H9 (cell line): ENCODE results near the gene VASP. TPM values are rescaled to one million over a fixed set of nuclear protein-coding genes. Genes with fewer than 3 reads are reported as not detected.

Experiments
- DNase-seq: peaks from one replicate; pipeline ENCODE4 v3.0.0-alpha.2; 2017
- H2AFZ ChIP-seq: one replicate; pipeline ENCODE4 v1.6.1; 2013; ENCODE audit warnings: mild to moderate bottlenecking, low read length, control low read depth, moderate library complexity
- H2AK5ac ChIP-seq: 2 replicates; pipeline ENCODE4 v1.6.1; 2013; ENCODE audit warnings: low read length, control low read depth, mixed read lengths; ENCODE audit not compliant: insufficient read length
- H2BK120ac ChIP-seq: one replicate; pipeline ENCODE4 v1.6.1; 2013; ENCODE audit warnings: low read depth, mild to moderate bottlenecking, low read length, control low read depth, inconsistent platforms; ENCODE audit not compliant: poor library complexity, severe bottlenecking
- H2BK12ac ChIP-seq: 2 replicates; pipeline ENCODE4 v1.6.1; 2013; ENCODE audit warnings: low read length, control low read depth, mixed read lengths, low read depth; ENCODE audit not compliant: insufficient read length
- H2BK15ac ChIP-seq: 2 replicates; pipeline ENCODE4 v1.6.1; 2013; ENCODE audit warnings: low read depth, low read length, control low read depth
- H2BK20ac ChIP-seq: one replicate; pipeline ENCODE4 v1.6.1; 2013; ENCODE audit warnings: low read depth, mild to moderate bottlenecking, low read length, control low read depth, inconsistent platforms; ENCODE audit not compliant: poor library complexity, severe bottlenecking
- H2BK5ac ChIP-seq: 2 replicates; pipeline ENCODE4 v1.6.1; 2013; ENCODE audit warnings: low read length, control low read depth, mixed read lengths; ENCODE audit not compliant: insufficient read length
- H3K14ac ChIP-seq: 2 replicates; pipeline ENCODE4 v1.6.1; 2013; ENCODE audit warnings: low read length, control low read depth; ENCODE audit not compliant: insufficient read depth
- H3K18ac ChIP-seq: 2 replicates; pipeline ENCODE4 v1.6.1; 2013; ENCODE audit warnings: low read depth, mild to moderate bottlenecking, mixed read lengths, low read length, control low read depth; ENCODE audit not compliant: insufficient read length
- H3K23ac ChIP-seq: 2 replicates; pipeline ENCODE4 v1.6.1; 2013; ENCODE audit warnings: low read length, control low read depth, mixed read lengths, low read depth; ENCODE audit not compliant: insufficient read length
- H3K23me2 ChIP-seq: 2 replicates; pipeline ENCODE4 v1.6.1; 2013; ENCODE audit warnings: low read depth, mild to moderate bottlenecking, mixed read lengths, low read length, control low read depth; ENCODE audit not compliant: insufficient read length, poor library complexity, severe bottlenecking
- H3K27ac ChIP-seq: 2 replicates; pipeline ENCODE4 v1.5.1; 2013; ENCODE audit warnings: low read length, control low read depth, mixed read lengths, low read depth; ENCODE audit not compliant: insufficient read length
- H3K27me3 ChIP-seq: 2 replicates; pipeline ENCODE4 v1.6.1; 2013; ENCODE audit warnings: low read length, control low read depth, inconsistent platforms; ENCODE audit not compliant: insufficient read depth
- H3K4ac ChIP-seq: 2 replicates; pipeline ENCODE4 v1.6.1; 2013; ENCODE audit warnings: low read depth, mild to moderate bottlenecking, control low read depth, inconsistent platforms, low read length, moderate library complexity
- H3K4me1 ChIP-seq: 2 replicates; pipeline ENCODE4 v1.6.1; 2013; ENCODE audit warnings: low read length, control low read depth, inconsistent platforms; ENCODE audit not compliant: insufficient read depth
- H3K4me2 ChIP-seq: 2 replicates; pipeline ENCODE4 v1.6.1; 2013; ENCODE audit warnings: low read length, control low read depth, mixed read lengths; ENCODE audit not compliant: insufficient read length, insufficient read depth
- H3K56ac ChIP-seq: 2 replicates; pipeline ENCODE4 v1.6.1; 2013; ENCODE audit warnings: low read depth, mild to moderate bottlenecking, mixed read lengths, low read length, control low read depth; ENCODE audit not compliant: insufficient read length
- H3K79me1 ChIP-seq: 2 replicates; pipeline ENCODE4 v1.6.1; 2013; ENCODE audit warnings: low read depth, mild to moderate bottlenecking, moderate library complexity, low read length, control low read depth, inconsistent platforms; ENCODE audit not compliant: insufficient read depth, poor library complexity, severe bottlenecking
- H3K79me2 ChIP-seq: 2 replicates; pipeline ENCODE4 v1.6.1; 2013; ENCODE audit warnings: low read length, control low read depth, inconsistent platforms; ENCODE audit not compliant: insufficient read depth
- H3K9ac ChIP-seq: 2 replicates; pipeline ENCODE4 v1.6.1; 2013; ENCODE audit warnings: low read length, control low read depth, mixed read lengths; ENCODE audit not compliant: insufficient read length; ENCODE audit errors: extremely low read depth
- H3K9me3 ChIP-seq: one replicate; pipeline ENCODE4 v1.6.1; 2013; ENCODE audit warnings: low read depth, low read length, inconsistent platforms; ENCODE audit not compliant: control insufficient read depth
- H3T11ph ChIP-seq: one replicate; pipeline ENCODE4 v1.6.1; 2013; ENCODE audit warnings: mild to moderate bottlenecking, low read length, control low read depth, inconsistent platforms
- H4K20me1 ChIP-seq: one replicate; pipeline ENCODE4 v1.6.1; 2013; ENCODE audit not compliant: control insufficient read depth, insufficient read length, insufficient read depth
- H4K5ac ChIP-seq: 2 replicates; pipeline ENCODE4 v1.6.1; 2013; ENCODE audit warnings: low read depth, mild to moderate bottlenecking, mixed read lengths, low read length, control low read depth; ENCODE audit not compliant: insufficient read length
- H4K8ac ChIP-seq: replicated peaks from 2 replicates; pipeline ENCODE4 v1.6.1; 2013; ENCODE audit warnings: low read length, control low read depth, mixed read lengths, low read depth; ENCODE audit not compliant: insufficient read length
- H4K91ac ChIP-seq: 2 replicates; pipeline ENCODE4 v1.6.1; 2013; ENCODE audit warnings: low read depth, mild to moderate bottlenecking, moderate library complexity, mixed read lengths, low read length, control low read depth; ENCODE audit not compliant: insufficient read length
- H3K27ac Mint-ChIP-seq, 3 experiments: 2 replicates in 2 of 3; 3 replicates in 1 of 3; pipeline ENCODE4 v1.8.0; 2020 to 2021; ENCODE audit warnings: mixed read lengths in 3 of 3, mild to moderate bottlenecking in 1 of 3, moderate library complexity in 1 of 3
- H3K27me3 Mint-ChIP-seq: 2 replicates; pipeline ENCODE4 v1.8.0; 2021; ENCODE audit warnings: low read depth, mild to moderate bottlenecking, moderate library complexity, mixed read lengths
- H3K36me3 Mint-ChIP-seq, 3 experiments: 2 replicates in 2 of 3; 3 replicates in 1 of 3; pipeline ENCODE4 v1.8.0; 2020 to 2021; ENCODE audit warnings: low read depth in 3 of 3, mixed read lengths in 3 of 3; ENCODE audit not compliant: insufficient read depth in 1 of 3
- H3K4me1 Mint-ChIP-seq, 2 experiments: 2 replicates each; pipeline ENCODE4 v1.8.0; 2020; ENCODE audit warnings: mixed read lengths in 2 of 2
- H3K4me3 Mint-ChIP-seq, 2 experiments: 2 replicates in 1 of 2; 3 replicates in 1 of 2; pipeline ENCODE4 v1.8.0; 2020 to 2021; ENCODE audit warnings: mild to moderate bottlenecking in 2 of 2, mixed read lengths in 2 of 2, moderate library complexity in 1 of 2
- H3K9me3 Mint-ChIP-seq, 2 experiments: 2 replicates in 1 of 2; 3 replicates in 1 of 2; pipeline ENCODE4 v1.8.0; 2020; ENCODE audit warnings: mild to moderate bottlenecking in 2 of 2, mixed read lengths in 2 of 2, moderate library complexity in 1 of 2
- WGBS: extraction: QIAGEN DNeasy Blood & Tissue Kit; methylation state at CpG from one replicate; pipeline ENCODE4 v1.1.7; 2013; ENCODE audit warnings: missing lambda C conversion rate, low lambda C conversion rate, mixed read lengths; ENCODE audit not compliant: insufficient read length; ENCODE audit errors: extremely low coverage; 5-methylcytosine and 5-hydroxymethylcytosine counted together
- total RNA-seq: library from RNA; stranded (reverse); gene quantifications from 2 replicates; pipeline ENCODE4 v1.2.1, GENCODE V29; 2021
- TF ChIP-seq, protein P1 (sequence below): fragments of 200-600 bp; sonication (generic); conservative IDR thresholded peaks from 3 replicates; pipeline ENCODE4 v1.8.0; 2021; ENCODE audit warnings: antibody characterized with exemption, mild to moderate bottlenecking

The VASP gene
- total RNA-seq, 1 experiment from 2014 or later, result 157 TPM

DNA sequence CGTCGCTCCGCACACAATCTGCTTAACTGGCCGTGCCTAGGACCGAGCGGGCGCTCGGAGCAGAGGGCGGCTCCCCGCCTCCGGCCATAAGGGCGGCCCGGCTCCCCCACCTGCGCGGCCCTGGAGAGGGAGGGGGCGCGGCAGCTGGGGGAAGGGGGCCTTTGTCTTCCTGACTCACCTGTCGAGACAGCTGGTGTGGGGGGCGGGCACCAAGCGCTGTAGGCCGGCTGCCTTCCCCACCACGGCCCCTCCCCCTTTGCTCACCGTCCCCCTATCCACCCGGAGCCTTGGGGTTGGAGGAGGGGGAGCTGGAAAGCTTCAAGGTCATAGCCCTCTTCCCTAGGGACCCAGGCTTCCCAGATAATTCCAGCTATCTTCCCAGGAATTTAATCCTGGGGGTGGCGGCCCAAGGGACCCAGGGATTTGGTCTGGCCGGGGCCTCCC, 1.2 kb downstream of the VASP start:
- no peak overlapping the region for H2AK5ac ChIP-seq
- TF ChIP-seq, protein P1, sequence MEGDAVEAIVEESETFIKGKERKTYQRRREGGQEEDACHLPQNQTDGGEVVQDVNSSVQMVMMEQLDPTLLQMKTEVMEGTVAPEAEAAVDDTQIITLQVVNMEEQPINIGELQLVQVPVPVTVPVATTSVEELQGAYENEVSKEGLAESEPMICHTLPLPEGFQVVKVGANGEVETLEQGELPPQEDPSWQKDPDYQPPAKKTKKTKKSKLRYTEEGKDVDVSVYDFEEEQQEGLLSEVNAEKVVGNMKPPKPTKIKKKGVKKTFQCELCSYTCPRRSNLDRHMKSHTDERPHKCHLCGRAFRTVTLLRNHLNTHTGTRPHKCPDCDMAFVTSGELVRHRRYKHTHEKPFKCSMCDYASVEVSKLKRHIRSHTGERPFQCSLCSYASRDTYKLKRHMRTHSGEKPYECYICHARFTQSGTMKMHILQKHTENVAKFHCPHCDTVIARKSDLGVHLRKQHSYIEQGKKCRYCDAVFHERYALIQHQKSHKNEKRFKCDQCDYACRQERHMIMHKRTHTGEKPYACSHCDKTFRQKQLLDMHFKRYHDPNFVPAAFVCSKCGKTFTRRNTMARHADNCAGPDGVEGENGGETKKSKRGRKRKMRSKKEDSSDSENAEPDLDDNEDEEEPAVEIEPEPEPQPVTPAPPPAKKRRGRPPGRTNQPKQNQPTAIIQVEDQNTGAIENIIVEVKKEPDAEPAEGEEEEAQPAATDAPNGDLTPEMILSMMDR, result no peak
- H3K4me2 ChIP-seq, result peak overlapping the region; percentile 88
- peaks cover 20% of the 10 kb centered on the region for H3K23me2 ChIP-seq
- Mint-ChIP-seq H3K4me1 (peaks cover 16 to 22% of the 10 kb centered on the region in 2 experiments), H3K4me3 (peak overlapping the region; percentile 81 to 90), H3K27me3 (no peaks in the 10 kb centered on the region), H3K9me3 (no peaks in the 10 kb centered on the region; a peak in 1 of 5 replicates), H3K27ac (peak overlapping the region in 1 of 3 experiments; percentile 44; a peak in 2 of 7 replicates), H3K36me3 (peaks cover 0 to 25% (median 7%) of the 10 kb centered on the region in 3 experiments; a peak in 5 of 7 replicates)
- peak overlapping the region; percentile 75 for H3K18ac ChIP-seq
- H3K27me3 ChIP-seq, result no peaks in the 10 kb centered on the region
- H3K9ac ChIP-seq, result peak overlapping the region; percentile 69
- H2BK12ac ChIP-seq, result no peak overlapping the region
- WGBS, result no CpG with 5 or more reads among the region's 26 CpGs
- H3K27ac ChIP-seq, result peak overlapping the region; percentile 55
- H3K4ac ChIP-seq, result no peak overlapping the region; the same call in 1 of the 2 replicates
- DNase-seq, result peak; percentile 88
- no peaks in the 10 kb centered on the region for H3K9me3 ChIP-seq
- no peaks in the 10 kb centered on the region; the same call in 1 of the 2 replicates for H3K4me1 ChIP-seq
- no peak overlapping the region for H2BK15ac ChIP-seq
- no peaks in the 10 kb centered on the region for H4K20me1 ChIP-seq
- H2AFZ ChIP-seq, result no peak overlapping the region
- H4K5ac ChIP-seq, result no peak overlapping the region
- no peak overlapping the region for H2BK5ac ChIP-seq
- peaks cover 38% of the 10 kb centered on the region; the same call in 1 of the 2 replicates for H3K79me2 ChIP-seq
- no peak overlapping the region for H4K8ac ChIP-seq
- peak overlapping the region; percentile 54; the same call in 1 of the 2 replicates for H3K14ac ChIP-seq
- no peak overlapping the region for H4K91ac ChIP-seq
- peak overlapping the region; percentile 71 for H2BK120ac ChIP-seq
- no peak overlapping the region for H2BK20ac ChIP-seq
- H3K56ac ChIP-seq, result no peak overlapping the region
- peaks cover 12% of the 10 kb centered on the region for H3K79me1 ChIP-seq
- no peak overlapping the region for H3K23ac ChIP-seq
- H3T11ph ChIP-seq, result no peak overlapping the region
